GM18508 (cell line): ENCODE results near the gene HIVEP3.

Experiments
- ATAC-seq: cut with Tn5 transposase; IDR thresholded peaks from one replicate; pipeline ENCODE4 v1.9.1; 2021; ENCODE audit warnings: moderate number of reproducible peaks; ENCODE audit not compliant: insufficient read depth, unreplicated experiment

Gene HIVEP3

DNA sequence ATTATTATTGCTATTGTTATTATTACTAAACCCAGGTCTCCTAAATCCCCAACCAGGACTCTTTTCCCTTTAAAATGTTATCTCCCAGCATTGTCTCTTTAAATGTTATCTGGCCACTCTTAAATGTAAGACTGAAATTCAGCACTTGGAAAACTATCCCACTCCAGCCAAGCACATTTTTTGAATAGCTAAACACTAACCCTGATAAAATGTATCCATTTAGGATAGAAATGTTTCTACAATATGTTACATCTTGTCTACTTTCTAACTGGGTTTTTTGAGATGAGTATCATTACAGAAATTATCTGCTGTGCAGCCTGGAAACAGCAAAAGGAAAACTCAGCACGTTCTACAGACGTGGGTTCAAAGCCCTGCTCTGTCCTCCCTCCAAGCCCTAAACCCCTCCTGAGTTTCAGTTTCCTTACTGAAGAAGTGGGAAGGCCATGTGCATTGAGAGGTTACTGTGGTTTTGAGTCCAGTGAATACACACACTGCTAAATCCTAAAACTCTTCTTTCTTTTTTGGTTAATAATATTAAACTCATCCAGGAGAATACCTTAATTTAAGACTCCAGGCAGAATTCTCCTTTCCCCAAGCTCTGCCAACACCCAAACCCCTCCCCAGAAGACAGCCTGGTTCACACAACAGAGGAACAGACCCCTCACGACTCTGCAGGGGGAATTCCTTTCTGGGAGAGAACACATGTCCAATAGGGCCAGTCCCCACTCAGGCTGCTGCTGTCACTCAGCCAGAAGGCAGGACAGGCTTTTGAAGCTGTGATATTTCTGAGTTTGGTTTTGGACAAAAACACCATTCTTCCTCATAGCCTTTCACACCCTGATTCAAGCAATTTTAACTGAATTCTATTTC lies 41.9 kb downstream of the HIVEP3 start:
- no peak for ATAC-seq

DNA sequence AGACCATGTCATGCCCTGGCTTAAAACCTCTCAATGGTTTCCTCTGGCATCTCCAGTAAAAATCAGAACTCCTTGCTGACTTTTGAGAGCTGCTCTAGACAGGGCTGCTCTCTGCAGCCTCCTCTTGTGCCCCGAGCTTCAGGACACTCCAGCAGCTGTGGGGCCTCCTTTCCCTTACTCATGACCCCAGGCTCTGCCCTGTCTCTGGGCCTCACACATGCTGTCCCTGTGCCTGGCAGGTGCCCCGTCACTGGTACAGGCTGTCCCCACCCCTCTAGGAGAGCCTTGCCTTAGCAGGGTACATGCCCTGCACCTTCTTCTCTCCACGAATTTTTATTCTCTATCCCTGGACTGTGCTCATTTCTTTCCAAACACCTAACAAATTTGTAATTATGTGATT lies 43.2 kb downstream of the HIVEP3 start:
- ATAC-seq: no peak

DNA sequence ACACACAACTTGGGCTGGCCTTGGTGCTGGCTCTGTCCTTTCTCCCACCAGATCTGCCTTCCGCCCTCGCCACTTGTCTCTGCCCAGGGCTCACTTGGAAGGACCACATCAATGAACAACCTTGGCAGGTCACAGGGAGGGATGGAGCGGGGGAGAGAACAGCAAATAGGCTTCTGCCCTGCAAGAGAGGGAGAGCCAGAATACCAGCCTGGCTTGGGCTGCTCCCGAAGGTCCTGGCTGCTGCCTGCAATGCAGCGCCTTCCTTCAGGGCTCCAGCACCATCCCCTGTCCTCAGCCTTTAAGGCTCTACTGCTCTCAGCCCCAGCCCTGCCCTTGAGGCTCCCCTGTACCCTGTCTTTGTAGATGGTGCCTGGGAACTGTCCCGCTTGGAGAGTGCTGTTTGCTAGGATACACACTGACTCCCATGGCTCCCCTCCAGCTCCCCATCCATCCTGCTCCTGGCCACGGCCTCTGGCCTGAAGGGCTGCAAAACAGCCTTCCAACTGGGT lies 43.8 kb downstream of the HIVEP3 start:
- no peak for ATAC-seq

DNA sequence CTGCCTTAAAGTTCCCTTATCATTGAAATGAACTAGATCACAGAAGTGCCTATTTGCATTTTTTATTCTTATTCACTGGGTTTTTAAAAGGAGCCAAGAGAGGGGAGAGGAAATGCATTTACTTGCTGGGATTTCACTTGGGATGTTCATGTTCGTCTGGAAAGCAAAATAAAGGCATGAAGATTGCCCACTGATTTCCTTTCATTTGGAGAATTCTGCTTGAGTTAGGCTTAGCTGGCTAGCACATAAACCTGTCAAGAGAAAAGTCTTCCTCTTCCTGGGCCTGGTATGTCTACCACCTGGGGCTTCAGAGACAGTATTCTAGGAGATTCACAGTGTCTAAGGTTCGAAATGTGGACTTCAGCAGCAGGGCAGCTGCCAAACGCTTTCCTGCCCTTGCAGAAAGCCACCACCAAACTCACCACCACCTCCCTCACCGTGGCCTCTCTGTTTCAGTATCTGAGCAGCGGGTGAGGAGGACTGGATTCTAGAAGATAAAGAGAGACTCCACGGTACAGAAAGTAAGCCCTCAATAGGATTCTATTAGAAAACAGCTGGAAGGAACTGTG lies 44.5 kb downstream of the HIVEP3 start:
- no peak for ATAC-seq

DNA sequence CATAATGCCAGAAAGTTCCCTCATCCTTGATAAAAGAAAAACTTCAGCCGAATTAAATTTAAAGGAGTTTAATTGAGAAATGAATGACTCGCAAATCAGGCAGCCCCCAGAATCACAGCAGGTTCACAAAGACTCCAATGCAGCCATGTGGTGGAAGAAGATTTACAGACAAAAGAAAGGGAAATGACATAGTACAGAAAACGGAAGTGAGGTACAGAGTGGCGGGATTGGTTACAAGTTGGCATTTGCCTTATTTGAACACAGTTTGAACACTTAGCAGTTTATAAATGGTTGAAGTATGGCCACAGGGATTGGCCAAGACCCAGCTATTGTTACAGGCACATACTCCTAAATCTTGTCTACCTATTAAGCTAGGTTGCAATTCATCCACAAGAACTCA lies 46.6 kb downstream of the HIVEP3 start:
- ATAC-seq: no peak

DNA sequence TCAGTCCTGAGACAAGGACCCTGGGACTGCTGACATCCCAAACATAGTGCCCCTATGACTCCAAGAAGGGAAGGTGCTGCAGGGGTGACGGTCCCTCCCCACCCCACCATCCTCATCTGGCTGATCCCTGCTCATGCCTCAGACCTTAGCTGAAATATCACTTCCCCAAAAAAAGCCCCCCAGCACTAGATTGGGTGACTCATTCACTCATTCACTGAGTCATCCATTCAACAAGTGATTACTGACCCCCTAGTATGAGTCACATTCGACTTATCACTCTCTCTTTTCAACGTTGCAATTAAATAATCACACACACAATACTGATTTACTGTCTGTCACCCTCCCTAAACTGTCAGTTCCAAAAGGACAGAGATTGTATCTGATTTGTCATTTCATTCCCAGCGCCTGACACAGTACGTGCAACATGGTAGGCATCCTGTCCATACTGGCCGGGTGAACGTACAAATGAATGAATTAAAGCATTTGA lies 48.6 kb downstream of the HIVEP3 start:
- no peak for ATAC-seq

DNA sequence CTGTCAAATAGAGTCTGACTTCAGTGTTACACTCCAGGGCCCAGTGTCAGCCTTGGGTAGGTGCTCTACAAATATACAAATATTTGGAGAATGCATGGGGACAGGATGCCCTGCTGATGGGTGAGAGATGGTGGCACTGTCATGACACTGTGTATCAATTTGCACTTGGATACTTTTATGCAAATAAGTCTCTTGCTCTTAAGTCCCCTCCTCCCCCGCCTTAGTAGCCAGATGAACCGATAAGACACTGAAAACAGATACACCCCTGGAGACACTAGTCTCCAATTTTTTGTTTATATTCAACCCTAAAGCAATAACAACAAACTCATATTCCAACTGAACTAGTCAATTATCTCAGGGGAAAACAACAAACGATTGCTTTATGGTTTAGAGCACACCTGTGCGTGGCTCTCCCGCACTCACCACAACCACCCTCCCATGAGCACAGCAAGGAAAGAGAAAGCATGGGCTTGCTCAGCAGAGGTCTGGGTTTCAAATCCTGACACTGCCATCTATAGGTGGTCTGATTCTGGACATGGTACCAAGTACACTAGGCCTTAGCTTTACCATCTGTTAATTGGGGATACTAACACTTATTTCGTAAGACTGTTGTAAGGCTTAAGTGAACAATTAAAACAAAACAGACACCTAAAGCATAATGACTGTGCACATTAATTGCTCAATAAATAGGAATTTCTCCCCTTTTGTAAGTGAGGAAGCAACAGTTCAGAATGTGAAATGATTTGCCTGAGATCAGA lies 50.3 kb downstream of the HIVEP3 start:
- peak; percentile 51 for ATAC-seq

DNA sequence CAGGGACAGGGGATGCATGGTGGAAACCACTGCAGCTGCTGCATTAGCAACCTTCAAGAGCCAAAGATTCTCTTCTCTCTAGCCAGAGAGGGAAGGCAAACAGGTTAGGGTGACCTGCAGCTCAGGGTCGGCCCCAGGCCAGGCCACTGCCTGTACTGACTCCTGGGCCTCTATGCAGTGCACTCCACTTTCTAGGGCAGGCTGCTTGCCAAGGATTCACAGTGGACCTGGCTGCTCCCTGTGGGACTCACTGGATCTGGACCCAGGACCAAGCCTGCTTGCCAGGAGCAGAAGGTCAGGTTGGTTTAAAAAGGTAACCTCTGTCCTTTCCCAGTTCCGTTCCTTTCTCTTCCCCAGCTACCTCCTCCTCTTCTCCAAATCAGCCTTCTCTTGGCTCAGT lies 52.4 kb downstream of the HIVEP3 start:
- no peak for ATAC-seq

DNA sequence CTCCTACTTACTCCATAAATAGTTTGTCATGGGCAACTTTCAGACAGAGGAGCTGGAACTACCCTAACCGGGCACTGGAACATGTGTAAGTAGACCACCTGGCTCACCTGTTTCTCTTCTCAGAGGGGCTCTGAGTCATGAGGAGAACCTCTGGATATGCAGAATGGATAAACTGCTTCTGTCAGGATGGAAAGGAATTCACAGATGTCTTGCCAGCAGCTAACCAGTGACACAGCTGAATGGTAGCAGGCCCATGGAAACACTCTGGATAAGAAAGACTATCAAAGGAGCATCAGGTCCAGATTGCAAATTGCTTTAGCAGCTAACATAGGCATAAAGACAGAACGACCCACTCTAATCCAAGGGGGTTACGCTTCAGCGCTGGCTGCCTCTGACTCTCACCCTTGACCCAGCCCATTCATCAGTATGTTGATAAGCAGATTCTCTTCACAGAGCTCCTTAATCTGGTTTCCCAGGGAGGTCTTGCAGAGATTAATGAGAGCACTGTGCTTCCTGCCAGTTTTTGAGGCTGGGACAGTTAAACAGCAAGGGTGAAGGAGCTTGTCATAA lies 54.2 kb downstream of the HIVEP3 start:
- ATAC-seq: no peak

DNA sequence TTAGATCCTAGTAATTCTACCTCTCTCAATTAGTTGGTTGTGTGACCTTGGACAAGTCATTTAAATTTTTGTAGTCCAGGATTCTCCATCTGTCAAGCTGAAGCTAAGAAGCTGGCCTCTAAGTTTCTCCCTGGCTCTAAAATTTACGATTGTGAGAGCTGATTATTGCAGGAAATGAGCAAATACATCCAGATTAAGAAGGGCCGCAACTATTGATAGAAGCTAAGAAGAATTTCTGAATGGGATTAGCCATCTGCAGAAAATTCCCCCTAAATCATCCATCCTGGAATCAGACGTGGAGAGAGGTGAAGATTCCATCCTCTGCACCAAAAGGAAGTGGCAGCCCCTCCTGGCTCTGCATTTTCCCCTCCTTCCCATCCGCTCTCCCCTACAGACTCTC lies 55.0 kb downstream of the HIVEP3 start:
- no peak for ATAC-seq

DNA sequence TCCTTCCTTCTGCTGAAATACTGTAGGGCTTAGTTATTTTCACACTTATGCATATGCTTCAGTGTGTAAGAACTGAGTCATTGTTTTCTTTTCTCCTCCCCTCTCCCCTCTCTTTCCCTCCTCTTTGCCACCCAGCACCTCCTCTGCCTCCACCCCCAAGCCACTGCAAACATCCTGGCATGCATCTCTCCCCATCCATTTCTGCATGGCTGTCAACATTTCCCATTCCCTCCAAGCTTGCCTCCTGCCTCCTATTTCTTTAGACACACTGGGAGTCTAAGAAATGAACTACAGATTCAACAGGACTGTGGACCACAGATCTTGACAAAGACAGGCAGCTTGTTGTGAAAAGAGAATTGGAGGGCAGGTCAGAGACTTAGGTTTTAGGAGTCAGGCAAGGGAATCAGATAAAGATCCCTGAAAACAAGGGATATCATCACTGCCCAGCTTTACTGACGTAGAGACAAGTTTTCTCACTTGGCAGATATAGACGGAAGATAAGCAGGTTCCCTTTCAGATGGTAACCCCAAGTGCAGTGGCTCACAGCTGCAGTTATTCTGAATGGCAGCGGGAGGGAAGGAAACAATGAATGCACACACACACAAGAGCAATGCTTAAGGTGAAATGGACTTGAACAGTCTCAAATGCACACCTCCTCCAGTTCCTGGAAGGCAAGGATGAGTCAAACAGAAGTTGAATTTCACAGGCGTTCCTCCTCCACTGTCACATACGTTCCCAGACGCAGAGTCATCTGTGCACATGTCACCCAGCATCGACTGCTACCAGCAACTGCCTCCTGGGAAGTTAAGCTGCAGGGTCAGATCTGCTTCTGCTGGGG lies 56.1 kb downstream of the HIVEP3 start:
- no peak for ATAC-seq

DNA sequence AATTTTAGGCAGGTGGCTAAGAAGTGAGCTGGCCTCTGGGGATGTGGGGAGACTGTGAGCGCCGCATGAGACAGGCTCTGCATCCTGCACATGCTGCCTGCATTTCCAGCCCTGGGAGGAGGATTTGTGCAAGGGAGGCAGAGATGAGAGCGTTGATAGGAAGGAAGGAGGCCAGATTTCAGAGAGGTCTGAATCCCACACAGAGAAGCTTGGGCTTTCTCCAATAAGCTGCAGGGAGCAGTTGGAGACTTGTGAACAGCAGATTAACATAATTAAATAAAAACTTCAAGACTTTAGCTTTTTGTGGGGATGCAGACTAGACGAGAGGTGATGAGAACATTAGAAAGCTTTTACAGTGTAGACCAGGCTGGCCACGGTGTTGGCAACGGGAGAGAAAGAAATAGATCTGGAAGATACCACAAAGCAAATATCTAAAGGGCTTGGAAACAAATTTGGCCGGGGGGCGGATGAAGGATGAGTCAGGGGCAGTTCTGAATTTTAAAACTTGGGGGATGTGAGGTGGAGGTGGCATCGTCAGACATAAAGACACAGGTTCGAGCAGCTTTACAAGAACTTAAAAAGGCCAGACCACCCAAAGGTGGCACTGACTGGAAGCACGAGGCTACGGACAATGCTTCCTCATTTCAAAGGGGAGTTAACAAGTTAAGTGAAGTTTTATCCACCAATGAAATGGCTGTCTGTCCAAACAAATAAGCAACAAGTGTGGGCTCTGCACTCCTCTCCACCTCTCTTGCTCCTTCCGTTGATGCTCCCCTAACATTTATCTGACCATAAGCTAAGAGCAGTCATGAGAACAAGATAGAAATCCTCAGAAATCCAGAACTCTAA lies 57.0 kb downstream of the HIVEP3 start:
- no peak for ATAC-seq

DNA sequence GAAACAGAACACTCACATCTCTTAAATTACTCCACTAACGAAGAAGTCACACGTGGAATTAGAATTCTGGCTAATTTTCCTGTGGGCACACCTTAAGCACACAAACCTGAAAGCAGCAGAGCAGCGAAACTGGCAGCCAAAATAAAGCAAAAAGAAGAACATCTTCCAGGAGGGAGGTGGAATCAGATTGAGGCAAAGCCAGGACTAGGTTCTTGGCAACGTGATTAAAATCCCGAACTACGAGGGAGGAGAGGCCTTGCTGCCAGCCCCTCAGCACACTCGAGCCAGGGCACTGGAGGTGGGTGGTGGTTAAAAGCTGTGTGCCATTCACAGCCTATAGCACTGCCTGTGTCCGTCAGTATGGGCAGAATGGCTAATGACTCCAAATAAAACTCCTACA lies 58.0 kb downstream of the HIVEP3 start:
- no peak for ATAC-seq

DNA sequence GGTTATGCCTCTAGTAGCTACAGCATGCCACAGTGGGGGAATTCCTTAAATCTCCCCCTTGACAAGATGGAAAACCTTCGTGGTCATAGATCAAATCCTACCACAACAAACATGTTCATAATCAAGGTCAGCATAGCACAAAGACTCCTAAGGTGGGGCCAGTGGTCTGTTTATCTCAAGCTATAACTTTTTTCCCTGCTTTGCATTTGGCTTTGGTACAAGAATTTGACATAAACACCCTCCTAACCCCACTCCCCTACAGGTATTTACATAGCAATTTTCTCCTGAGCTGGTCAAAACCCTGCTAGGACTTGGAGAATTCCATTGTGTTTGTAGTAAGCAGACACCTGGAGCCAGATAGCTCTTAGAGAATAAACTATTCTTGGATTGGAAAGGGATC lies 58.5 kb downstream of the HIVEP3 start:
- ATAC-seq: no peak

DNA sequence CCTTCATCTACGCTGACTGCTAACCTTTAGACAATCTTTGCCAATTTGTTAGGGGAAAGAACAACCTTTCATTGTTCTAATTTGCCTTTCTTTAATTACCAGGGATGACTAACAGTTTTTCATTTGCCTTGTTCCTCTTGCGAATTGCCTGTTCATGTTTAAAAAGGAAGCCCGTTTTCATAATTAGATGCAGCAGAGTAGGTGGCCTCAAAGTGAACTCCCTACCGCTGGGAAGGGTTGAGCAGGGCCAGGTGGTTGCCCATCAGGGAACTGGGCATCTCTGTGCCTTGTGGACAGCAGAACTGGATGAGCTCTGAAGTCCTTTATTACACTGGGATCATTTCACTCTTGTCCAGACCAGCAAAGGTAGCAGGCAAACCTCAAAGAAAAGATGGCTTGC lies 59.0 kb downstream of the HIVEP3 start:
- ATAC-seq: no peak

DNA sequence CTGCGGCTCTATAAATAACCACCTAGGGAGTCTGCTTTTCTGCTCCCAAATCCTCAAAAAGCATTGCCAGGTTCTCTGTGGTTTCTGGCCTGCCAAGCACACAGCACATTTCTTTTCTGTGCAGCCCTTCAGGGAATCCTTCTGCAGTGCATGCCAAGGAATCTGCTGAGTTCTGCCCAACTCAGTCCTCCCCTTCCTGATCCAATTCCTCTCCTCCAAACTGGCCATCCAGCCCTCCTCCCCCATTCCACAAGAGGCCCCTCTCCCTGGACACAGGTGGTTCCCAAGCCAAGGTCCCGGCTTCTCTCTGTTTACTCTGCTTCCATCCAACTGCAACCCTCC lies 61.8 kb downstream of the HIVEP3 start:
- no peak for ATAC-seq

DNA sequence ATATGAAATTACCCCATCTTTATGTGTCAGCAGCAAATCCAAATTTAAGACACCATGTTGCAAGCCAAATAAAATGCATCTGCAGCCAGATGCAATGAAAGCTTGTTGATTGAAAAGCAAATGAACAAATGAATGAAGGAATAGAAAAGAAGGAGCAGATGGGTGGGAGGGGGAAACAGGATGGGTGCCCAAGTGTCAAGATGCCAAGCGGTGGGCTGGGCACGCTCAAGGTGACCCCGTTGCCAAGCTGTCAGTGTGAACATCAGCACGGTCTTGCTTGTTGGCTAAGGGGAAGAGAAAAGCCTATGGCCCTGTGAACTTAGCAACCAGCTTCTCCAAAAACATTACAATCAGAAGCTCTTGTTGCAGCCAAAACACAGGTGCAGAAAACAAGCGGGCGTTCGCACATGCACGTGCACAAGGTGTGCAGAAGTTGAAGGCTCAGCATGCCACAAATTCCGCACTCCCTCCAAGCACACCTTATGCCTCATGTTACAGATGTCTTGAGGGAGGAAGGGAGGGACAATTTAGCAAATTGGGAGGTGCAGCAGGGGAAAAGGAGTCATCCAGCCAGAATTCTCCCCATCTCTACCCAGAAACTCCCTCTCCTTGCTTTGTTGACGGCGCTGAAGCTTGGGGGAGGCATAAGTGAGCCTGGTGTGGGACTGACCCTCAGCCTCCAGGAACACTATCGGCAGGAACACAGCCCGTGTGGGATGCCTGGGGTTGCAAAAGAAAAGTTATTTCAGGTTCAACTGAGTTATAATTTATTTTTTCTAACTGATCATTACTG lies 62.4 kb downstream of the HIVEP3 start:
- ATAC-seq: no peak

DNA sequence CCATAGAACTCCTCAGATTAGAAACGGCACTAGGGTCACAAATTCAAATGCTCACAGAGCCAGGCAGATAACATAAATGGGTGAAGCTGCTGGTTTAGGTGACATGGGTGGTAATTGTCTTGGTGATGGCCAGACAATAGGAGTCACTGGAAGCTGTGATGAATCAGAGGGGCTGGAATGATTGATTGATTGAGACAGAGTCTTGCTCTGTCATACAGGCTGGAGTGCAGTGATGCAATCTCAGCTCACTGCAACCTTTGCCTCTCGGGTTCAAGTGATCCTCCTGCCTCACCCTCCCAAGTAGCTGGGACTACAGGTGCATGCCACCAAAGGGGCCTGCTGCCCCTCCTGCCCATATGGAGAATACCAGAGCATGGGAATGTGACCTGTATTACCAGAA lies 63.0 kb downstream of the HIVEP3 start:
- no peak for ATAC-seq
